ENCODE measurements around the gene FHL3. TPM values are rescaled to one million over a fixed set of nuclear protein-coding genes. Genes with fewer than 3 reads are reported as not detected.
A peak's percentile ranks its signal among the peaks of the same experiment; 100 is the strongest.

FHL3 gene
- total RNA-seq, 1 donor from 2014 or later, result 26.3 TPM

DNA sequence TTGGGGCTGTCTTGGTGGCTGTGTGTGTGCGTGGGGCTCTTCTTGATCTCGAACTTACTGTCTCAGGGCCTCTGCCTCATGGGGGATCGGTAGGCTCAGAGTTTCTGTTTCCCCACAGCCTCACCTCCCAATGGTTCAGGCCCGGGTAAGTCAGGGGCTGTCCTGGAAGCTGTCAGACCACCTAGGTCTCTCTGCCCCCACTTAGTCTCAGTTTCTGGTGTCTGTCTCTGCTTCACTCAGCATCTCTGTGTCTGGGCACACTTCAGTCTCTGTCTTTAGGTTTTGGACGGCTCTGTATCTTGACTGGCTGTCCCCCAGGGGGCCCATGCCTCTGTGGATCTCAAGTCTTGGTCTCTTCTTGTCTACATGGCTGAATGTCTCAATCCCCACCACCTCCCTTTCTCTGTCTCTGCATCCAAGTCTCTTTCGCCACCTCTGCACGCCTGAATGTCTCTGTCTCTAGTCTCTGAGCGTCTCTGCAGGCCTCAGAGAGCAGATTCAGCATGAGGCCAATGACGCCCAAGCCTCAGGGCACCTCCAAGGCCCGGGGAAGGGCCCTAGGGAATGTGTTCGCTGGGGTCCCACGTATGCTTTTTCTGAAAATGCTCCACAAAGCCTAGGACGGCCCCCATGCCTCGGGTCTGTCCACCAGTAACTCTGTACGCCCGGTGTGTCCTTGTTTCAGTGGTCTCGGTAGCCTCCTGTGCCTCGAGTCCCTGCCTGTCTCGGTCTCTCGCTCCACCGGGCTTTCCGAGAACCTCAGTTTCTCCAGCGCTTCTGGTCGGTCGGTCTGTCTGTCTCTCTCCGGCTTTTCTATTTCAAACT lies 818 bp downstream of the FHL3 start:
- intact Hi-C loops (cut with DNase I), result no loop called here
- TF ChIP-seq POLR2AphosphoS5 (IDR thresholded peaks at IDR 0.05; ENCODE audit: insufficient read depth in 1 of 2, low read depth in 1 of 2) (no peak), POLR2A (IDR thresholded peaks at IDR 0.05) (no peak)
- TF ChIP-seq, protein P1, sequence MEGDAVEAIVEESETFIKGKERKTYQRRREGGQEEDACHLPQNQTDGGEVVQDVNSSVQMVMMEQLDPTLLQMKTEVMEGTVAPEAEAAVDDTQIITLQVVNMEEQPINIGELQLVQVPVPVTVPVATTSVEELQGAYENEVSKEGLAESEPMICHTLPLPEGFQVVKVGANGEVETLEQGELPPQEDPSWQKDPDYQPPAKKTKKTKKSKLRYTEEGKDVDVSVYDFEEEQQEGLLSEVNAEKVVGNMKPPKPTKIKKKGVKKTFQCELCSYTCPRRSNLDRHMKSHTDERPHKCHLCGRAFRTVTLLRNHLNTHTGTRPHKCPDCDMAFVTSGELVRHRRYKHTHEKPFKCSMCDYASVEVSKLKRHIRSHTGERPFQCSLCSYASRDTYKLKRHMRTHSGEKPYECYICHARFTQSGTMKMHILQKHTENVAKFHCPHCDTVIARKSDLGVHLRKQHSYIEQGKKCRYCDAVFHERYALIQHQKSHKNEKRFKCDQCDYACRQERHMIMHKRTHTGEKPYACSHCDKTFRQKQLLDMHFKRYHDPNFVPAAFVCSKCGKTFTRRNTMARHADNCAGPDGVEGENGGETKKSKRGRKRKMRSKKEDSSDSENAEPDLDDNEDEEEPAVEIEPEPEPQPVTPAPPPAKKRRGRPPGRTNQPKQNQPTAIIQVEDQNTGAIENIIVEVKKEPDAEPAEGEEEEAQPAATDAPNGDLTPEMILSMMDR (IDR thresholded peaks at IDR 0.05), result no peak
- DNase-seq (ENCODE audit: extremely low spot score in 2 of 2), result peak in 1 of 2 donors; percentile 96
- H3K27me3 ChIP-seq, result no peaks in the 10 kb centered on the region
- H3K36me3 ChIP-seq, result no peaks in the 10 kb centered on the region
- peak overlapping the region; percentile 73 to 80 for H3K4me3 ChIP-seq
- peaks cover 54% of the 10 kb centered on the region for H3K4me1 ChIP-seq
- no peaks in the 10 kb centered on the region for H3K9me3 ChIP-seq
- H3K27ac ChIP-seq, result peak overlapping the region; percentile 88

GRCh38 chr1:38003261-38004250 lies 1.8 kb downstream of the FHL3 start:
- peaks cover 64% of the 10 kb centered on the region for H3K4me1 ChIP-seq
- TF ChIP-seq POLR2A (IDR thresholded peaks at IDR 0.05) (no peak), POLR2AphosphoS5 (IDR thresholded peaks at IDR 0.05; ENCODE audit: insufficient read depth in 1 of 2, low read depth in 1 of 2) (no peak)
- TF ChIP-seq, protein P1 (IDR thresholded peaks at IDR 0.05), result no peak
- H3K9me3 ChIP-seq, result no peaks in the 10 kb centered on the region
- no peak for DNase-seq (ENCODE audit: extremely low spot score in 2 of 2)
- intact Hi-C loops (cut with DNase I), result no loop called here
- H3K27ac ChIP-seq, result peak overlapping the region; percentile 88
- no peaks in the 10 kb centered on the region for H3K27me3 ChIP-seq
- peak overlapping the region; percentile 73 to 80 for H3K4me3 ChIP-seq
- no peaks in the 10 kb centered on the region for H3K36me3 ChIP-seq

- peaks cover 78% of the 10 kb centered on the region for H3K4me1 ChIP-seq
- peak overlapping the region in 1 of 2 donors; percentile 24 for H3K4me3 ChIP-seq
- peak in 1 of 2 donors; percentile 88 for DNase-seq (ENCODE audit: extremely low spot score in 2 of 2)
- no peaks in the 10 kb centered on the region for H3K36me3 ChIP-seq
- intact Hi-C loops (cut with DNase I), result no loop called here
- no peaks in the 10 kb centered on the region for H3K27me3 ChIP-seq
- TF ChIP-seq, protein P1 (IDR thresholded peaks at IDR 0.05), result no peak
- no peak for TF ChIP-seq POLR2AphosphoS5 (IDR thresholded peaks at IDR 0.05; ENCODE audit: insufficient read depth in 1 of 2, low read depth in 1 of 2)
- peak overlapping the region; percentile 93 for H3K27ac ChIP-seq
- H3K9me3 ChIP-seq, result no peaks in the 10 kb centered on the region
Observed at GRCh38 chr1:38000529-38001455, 4.5 kb downstream of the FHL3 start.

- Histone ChIP-seq H3K4me3 (peak overlapping the region in 1 of 2 donors; percentile 24), H3K27me3 (no peaks in the 10 kb centered on the region), H3K9me3 (no peaks in the 10 kb centered on the region), H3K36me3 (no peaks in the 10 kb centered on the region), H3K27ac (peak overlapping the region; percentile 93), H3K4me1 (peaks cover 78% of the 10 kb centered on the region)
- no peak for DNase-seq (ENCODE audit: extremely low spot score in 2 of 2)
- TF ChIP-seq POLR2A (IDR thresholded peaks at IDR 0.05) (no peak), POLR2AphosphoS5 (IDR thresholded peaks at IDR 0.05; ENCODE audit: insufficient read depth in 1 of 2, low read depth in 1 of 2) (no peak)
- TF ChIP-seq, protein P1 (IDR thresholded peaks at IDR 0.05), result no peak
- intact Hi-C loops (cut with DNase I), result no loop called here
Observed at GRCh38 chr1:38000233-38000528, 5.1 kb downstream of the FHL3 start.

Data from vagina (tissue), 2 donors.